Left lung (tissue), 10 donors: Measurements from ENCODE around the gene PCID2. TPM values are rescaled to one million over a fixed set of nuclear protein-coding genes. Genes with fewer than 3 reads are reported as not detected.
A peak's percentile ranks its signal among the peaks of the same experiment; 100 is the strongest.

Source experiments
- ATAC-seq: fragments of 200-7000 bp; cut with Tn5 transposase; one replicate; pipeline ENCODE4 v1.9.1; 2020; ENCODE audit warnings: moderate library complexity
- DNase-seq, 4 donors: peaks; one replicate each; pipeline ENCODE4 v3.0.0-alpha.2; 2013 to 2020
- H3K27ac ChIP-seq, 2 donors: fragments of 200-600 bp; sonication (generic) in 1 of 2; one replicate each; pipeline versions ENCODE4 v1.5.0 to v1.8.0; 2020 to 2021
- H3K27me3 ChIP-seq, 2 donors: fragments of 200-600 bp; sonication (generic) in 1 of 2; one replicate each; pipeline versions ENCODE4 v1.5.0 to v1.8.0; 2020 to 2021
- H3K36me3 ChIP-seq, 2 donors: fragments of 200-600 bp; sonication (generic) in 1 of 2; one replicate each; pipeline versions ENCODE4 v1.5.0 to v1.8.0; 2020 to 2021
- H3K4me1 ChIP-seq, 2 donors: fragments of 200-600 bp; one replicate each; pipeline ENCODE4 v1.8.0; 2021
- H3K4me3 ChIP-seq, 2 donors: fragments of 200-600 bp; sonication (generic) in 1 of 2; one replicate each; pipeline versions ENCODE4 v1.5.0 to v1.8.0; 2020 to 2021; ENCODE audit warnings: mild to moderate bottlenecking in 1 of 2
- H3K9me3 ChIP-seq, 2 donors: fragments of 200-600 bp; sonication (generic) in 1 of 2; one replicate each; pipeline versions ENCODE4 v1.5.0 to v1.8.0; 2020 to 2021
- CTCF ChIP-seq, 2 donors: fragments of 200-600 bp; sonication (generic) in 1 of 2; IDR thresholded peaks; one replicate each; pipeline versions ENCODE4 v1.5.0 to v1.8.0; 2021; ENCODE audit warnings: antibody characterized with exemption in 2 of 2
- intact Hi-C, 2 donors: fragments of 100-400 bp; cut with DNase I; formaldehyde crosslinking; loops; one replicate each; pipeline versions ENCODE4 v1.11.2 to v1.14.2; 2022
- polyA plus RNA-seq, 6 donors: library from polyadenylated mRNA; unstranded; fragments of 120-200 nt; gene quantifications; one replicate each; pipeline ENCODE4 v1.2.1, GENCODE V29; 2013; ENCODE audit not compliant: insufficient read length in 6 of 6
- total RNA-seq, 2 donors: library from RNA; stranded (reverse); fragmentation: NEBNext Ultra II Directional; extraction: Animal tissue kit (Norgen Biotek cat#: 25700); gene quantifications; one replicate each; pipeline ENCODE4 v1.2.1, GENCODE V29; 2021
- donor health status: DM: no; HTN: yes; CAD: no.
- donor health status: DM: no; HTN: no; CAD: no.

PCID2 gene
- total and polyA plus RNA-seq, 8 donors, result 30.5 to 79.7 (median 70.9) TPM

GRCh38 chr13:113129921-113130750 lies 78.3 kb downstream of the PCID2 start:
- Histone ChIP-seq H3K9me3 (no peaks in the 10 kb centered on the region), H3K27ac (no peak overlapping the region), H3K4me1 (no peaks in the 10 kb centered on the region), H3K36me3 (no peaks in the 10 kb centered on the region), H3K4me3 (peak overlapping the region; percentile 4 to 16), H3K27me3 (peaks cover 3 to 36% of the 10 kb centered on the region in 2 donors)
- DNase-seq (peak in 2 of 4 donors; percentile 40 to 85), ATAC-seq (peak; percentile 66)
- intact Hi-C loops, result no loop called here
- no peak for TF ChIP-seq CTCF (IDR thresholded peaks at IDR 0.05)

- Histone ChIP-seq H3K9me3 (no peaks in the 10 kb centered on the region), H3K4me3 (peak overlapping the region in 1 of 2 donors; percentile 16), H3K27ac (no peak overlapping the region), H3K4me1 (no peaks in the 10 kb centered on the region), H3K36me3 (no peaks in the 10 kb centered on the region), H3K27me3 (peaks cover 3 to 36% of the 10 kb centered on the region in 2 donors)
- ATAC-seq, result no peak
- no peak for TF ChIP-seq CTCF (IDR thresholded peaks at IDR 0.05)
- intact Hi-C loops, result no loop called here
- DNase-seq, result peak in 1 of 4 donors; percentile 69
Observed at GRCh38 chr13:113129480-113129879, 79.0 kb downstream of the PCID2 start.

Other genes starting within 250 kb of the PCID2 start
- gene MCF2L, start 239.5 kb downstream of the PCID2 start, total RNA-seq, result 10 to 100 TPM; 36.0 to 38.9 TPM
- 10 to 100 TPM; 22.2 to 39.5 (median 30.9) TPM for gene MCF2L, start 239.5 kb downstream of the PCID2 start, polyA plus RNA-seq
- gene F7, start 102.9 kb downstream of the PCID2 start, total RNA-seq, result not detected
- 1 to 10 TPM in 1 of 6 donors, under 1 TPM in 5; 0.46 to 1.0 (median 0.89) TPM for gene F7, start 102.9 kb downstream of the PCID2 start, polyA plus RNA-seq
- 1 to 10 TPM; 6.2 to 7.8 TPM for gene F10, start 85.9 kb downstream of the PCID2 start, total RNA-seq
- gene F10, start 85.9 kb downstream of the PCID2 start, polyA plus RNA-seq, result 10 to 100 TPM; 13.1 to 21.8 (median 16.6) TPM
- not detected for gene PROZ, start 50.0 kb downstream of the PCID2 start, total RNA-seq
- under 1 TPM; 0.13 to 0.55 (median 0.27) TPM for gene PROZ, start 50.0 kb downstream of the PCID2 start, polyA plus RNA-seq
- 10 to 100 TPM; 48.0 to 63.9 TPM for gene CUL4A, start 944 bp upstream of the PCID2 start, total RNA-seq
- 10 to 100 TPM; 84.7 to 98.0 (median 89.3) TPM for gene CUL4A, start 944 bp upstream of the PCID2 start, polyA plus RNA-seq
- gene LAMP1, start 88.6 kb upstream of the PCID2 start, total RNA-seq, result 100 to 1,000 TPM; 314 to 374 TPM
- 100 to 1,000 TPM; 102 to 131 (median 116) TPM for gene LAMP1, start 88.6 kb upstream of the PCID2 start, polyA plus RNA-seq
- 1 to 10 TPM; 6.7 to 7.1 TPM for gene GRTP1, start 155.5 kb upstream of the PCID2 start, total RNA-seq
- gene GRTP1, start 155.5 kb upstream of the PCID2 start, polyA plus RNA-seq, result 10 to 100 TPM in 3 of 6 donors, 1 to 10 TPM in 3; 4.9 to 13.5 (median 8.8) TPM
- 1 to 10 TPM; 2.0 to 2.3 TPM for gene ADPRHL1, start 244.8 kb upstream of the PCID2 start, total RNA-seq
- 1 to 10 TPM in 4 of 6 donors, under 1 TPM in 2; 0.66 to 1.7 (median 1.3) TPM for gene ADPRHL1, start 244.8 kb upstream of the PCID2 start, polyA plus RNA-seq